Peyer's patch (tissue), 4 donors: ENCODE measurements around the gene CSNK1A1L.
"Not testable (repeated sequence)": the region's sequence is repeated elsewhere in the genome, so short reads cannot be mapped to it uniquely, and the experiment has no call there.

Source experiments
- POLR2A ChIP-seq, 2 donors: fragments of 450-650 bp; IDR thresholded peaks; one replicate each; pipeline ENCODE4 v1.5.1; 2017; ENCODE audit warnings: antibody characterized with exemption in 2 of 2, mild to moderate bottlenecking in 2 of 2, moderate library complexity in 2 of 2
- TF ChIP-seq, protein P1 (sequence below), 6 experiments: fragments of 450-650 bp in 4 of 6; fragments of 200-600 bp in 2 of 6; sonication (generic) in 1 of 6; IDR thresholded peaks; one replicate each; pipeline ENCODE4 v1.5.1; 2017 to 2019; ENCODE audit warnings: antibody characterized with exemption in 6 of 6, mild to moderate bottlenecking in 3 of 6, moderate library complexity in 1 of 6

DNA sequence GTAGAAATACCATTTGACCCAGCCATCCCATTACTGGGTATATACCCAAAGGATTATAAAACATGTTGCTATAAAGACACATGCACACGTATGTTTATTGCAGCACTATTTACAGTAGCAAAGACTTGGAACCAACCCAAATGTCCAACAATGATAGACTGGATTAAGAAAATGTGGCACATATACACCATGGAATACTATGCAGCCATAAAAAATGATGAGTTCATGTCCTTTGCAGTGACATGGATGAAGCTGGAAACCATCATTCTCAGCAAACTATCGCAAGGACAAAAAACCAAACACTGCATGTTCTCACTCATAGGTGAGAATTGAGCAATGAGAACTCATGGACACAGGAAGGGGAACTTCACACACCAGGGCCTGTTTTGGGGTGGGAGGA lies 49.2 kb downstream of the CSNK1A1L start:
- TF ChIP-seq, protein P1, sequence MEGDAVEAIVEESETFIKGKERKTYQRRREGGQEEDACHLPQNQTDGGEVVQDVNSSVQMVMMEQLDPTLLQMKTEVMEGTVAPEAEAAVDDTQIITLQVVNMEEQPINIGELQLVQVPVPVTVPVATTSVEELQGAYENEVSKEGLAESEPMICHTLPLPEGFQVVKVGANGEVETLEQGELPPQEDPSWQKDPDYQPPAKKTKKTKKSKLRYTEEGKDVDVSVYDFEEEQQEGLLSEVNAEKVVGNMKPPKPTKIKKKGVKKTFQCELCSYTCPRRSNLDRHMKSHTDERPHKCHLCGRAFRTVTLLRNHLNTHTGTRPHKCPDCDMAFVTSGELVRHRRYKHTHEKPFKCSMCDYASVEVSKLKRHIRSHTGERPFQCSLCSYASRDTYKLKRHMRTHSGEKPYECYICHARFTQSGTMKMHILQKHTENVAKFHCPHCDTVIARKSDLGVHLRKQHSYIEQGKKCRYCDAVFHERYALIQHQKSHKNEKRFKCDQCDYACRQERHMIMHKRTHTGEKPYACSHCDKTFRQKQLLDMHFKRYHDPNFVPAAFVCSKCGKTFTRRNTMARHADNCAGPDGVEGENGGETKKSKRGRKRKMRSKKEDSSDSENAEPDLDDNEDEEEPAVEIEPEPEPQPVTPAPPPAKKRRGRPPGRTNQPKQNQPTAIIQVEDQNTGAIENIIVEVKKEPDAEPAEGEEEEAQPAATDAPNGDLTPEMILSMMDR (IDR thresholded peaks at IDR 0.05), result not testable (repeated sequence)
- not testable (repeated sequence) for TF ChIP-seq POLR2A (IDR thresholded peaks at IDR 0.05)
